ENCODE results near the gene GRAP2.
"Not testable (repeated sequence)": the region's sequence is repeated elsewhere in the genome, so short reads cannot be mapped to it uniquely, and the experiment has no call there.

GRAP2 gene

GRCh38 chr22:39900306-39901227 lies at the start of gene GRAP2:
Gene GRAP2 (plus strand): TSS chr22:39901084. CDS start chr22:39947107, 46,023 bp downstream.
- peak; percentile 64 for DNase-seq

- no peak for DNase-seq
These were observed 49.1 kb upstream of the GRAP2 start for GRCh38 chr22:39851606-39852315.

- no peak for DNase-seq
These were observed 48.1 kb upstream of the GRAP2 start for GRCh38 chr22:39852799-39853198.

- no peak for DNase-seq
These were observed 44.3 kb upstream of the GRAP2 start for GRCh38 chr22:39856588-39856987.

DNA sequence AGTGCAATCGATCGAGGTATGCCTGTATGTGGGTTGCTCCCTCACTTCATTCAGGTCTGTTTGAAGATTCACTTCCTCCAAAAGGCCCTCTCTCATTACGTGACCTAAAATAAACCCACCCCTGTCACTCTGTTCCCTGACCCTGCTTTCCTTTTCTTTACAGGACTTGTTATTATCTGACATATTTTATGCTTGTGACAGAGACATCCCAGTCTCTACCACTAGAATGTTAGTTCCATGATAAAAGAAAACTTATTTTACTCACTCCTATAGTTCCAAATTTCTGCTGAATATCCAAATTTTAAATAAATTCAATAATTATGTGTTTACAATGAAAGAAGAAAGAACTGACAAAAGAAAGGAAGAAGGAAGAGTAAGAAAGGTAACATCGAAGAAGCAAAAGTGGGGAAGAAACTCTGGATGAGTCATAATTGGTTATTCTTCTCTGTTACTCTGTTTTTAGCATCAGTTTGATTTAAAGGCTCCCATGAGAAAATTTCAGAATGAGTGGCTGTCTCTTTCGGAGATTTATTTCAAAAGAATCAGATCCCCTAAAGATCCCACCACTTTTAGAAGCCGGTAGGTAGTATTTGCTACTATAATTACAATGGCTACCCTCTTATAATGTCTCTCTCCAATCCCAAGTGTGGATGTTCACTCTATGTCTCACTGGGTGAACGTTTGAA lies 40.8 kb upstream of the GRAP2 start:
- DNase-seq: no peak

DNA sequence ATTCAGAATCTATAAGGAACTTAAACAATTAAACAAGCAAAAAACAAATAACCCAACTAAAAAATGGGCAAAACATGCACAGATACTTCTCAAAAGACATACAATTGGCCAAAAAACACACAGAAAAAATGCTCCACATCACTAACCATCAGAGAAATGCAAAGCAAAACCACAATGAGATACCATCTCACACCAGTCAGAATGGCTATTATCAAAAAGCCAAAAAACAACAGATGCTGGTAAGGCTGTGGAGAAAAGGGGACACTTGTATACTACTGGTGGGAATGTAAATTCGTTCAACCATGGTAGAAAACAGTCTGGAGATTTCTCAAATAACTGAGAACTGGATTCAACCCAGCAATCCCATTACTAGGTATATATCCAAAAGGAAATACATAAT lies 32.1 kb upstream of the GRAP2 start:
- DNase-seq: no peak

- not testable (repeated sequence) for DNase-seq
These were observed 31.1 kb upstream of the GRAP2 start for GRCh38 chr22:39869797-39870196.

- no peak for DNase-seq
These were observed 29.7 kb upstream of the GRAP2 start for GRCh38 chr22:39871008-39871798.

- DNase-seq: no peak
These were observed 28.3 kb upstream of the GRAP2 start for GRCh38 chr22:39872548-39872947.

GRCh38 chr22:39873965-39874364 lies 26.9 kb upstream of the GRAP2 start:
- DNase-seq: peak; percentile 3

GRCh38 chr22:39875176-39875885 lies 25.6 kb upstream of the GRAP2 start:
- DNase-seq: not testable (repeated sequence)

GRCh38 chr22:39877079-39877845 lies 23.6 kb upstream of the GRAP2 start:
- no peak for DNase-seq

DNA sequence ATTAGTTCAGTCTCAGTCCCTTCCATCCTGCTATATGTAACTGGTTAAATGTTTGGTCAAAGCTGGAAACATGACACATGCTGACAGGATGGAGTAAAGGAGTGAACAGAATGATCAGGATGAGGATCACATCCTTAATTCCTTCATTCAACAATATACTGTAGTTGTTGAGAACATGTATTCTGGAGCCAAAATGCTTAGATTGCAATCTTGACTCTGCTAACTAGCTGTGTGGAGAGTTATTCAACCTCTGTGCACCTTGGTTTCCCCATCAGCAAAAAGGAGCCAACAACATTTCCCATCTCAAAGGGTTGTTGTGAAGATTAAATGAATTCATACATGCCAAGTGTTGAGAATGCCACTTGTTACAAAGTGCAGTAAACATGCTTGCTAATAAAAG lies 20.2 kb upstream of the GRAP2 start:
- DNase-seq: no peak

- no peak for DNase-seq
These were observed 17.8 kb upstream of the GRAP2 start for GRCh38 chr22:39883057-39883456.

- not testable (repeated sequence) for DNase-seq
These were observed 11.0 kb upstream of the GRAP2 start for GRCh38 chr22:39889924-39890323.

DNA sequence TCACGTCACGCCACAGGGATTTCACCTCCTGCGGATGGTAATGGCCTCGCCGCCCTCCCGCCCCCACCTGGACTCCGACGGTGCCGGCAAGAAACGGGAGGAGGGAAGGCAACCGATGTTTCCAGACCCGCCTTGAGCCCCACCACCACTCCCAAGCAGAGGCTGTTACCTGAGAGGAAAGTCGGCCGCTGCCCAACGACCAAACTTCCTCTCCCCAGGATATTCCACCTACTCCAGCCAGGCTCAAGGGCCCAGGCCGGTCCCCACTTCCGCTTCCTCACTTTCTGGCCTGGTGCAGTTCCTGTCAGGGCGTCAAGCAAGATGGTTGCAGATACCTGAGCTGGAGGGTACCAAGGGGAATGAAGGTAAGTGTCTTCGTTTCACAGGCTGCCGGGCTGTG lies 7.4 kb upstream of the GRAP2 start, which contains the start of gene ENTHD1:
Gene ENTHD1, minus strand, starts transcription at position 235 of the 400 bp plus-strand sequence. CDS start 6,012 bp downstream, outside the sequence.
- DNase-seq: no peak

- no peak for DNase-seq
These were observed 6.3 kb upstream of the GRAP2 start for GRCh38 chr22:39894554-39895092.

GRCh38 chr22:39895682-39896081 lies 5.2 kb upstream of the GRAP2 start:
- DNase-seq: no peak

DNA sequence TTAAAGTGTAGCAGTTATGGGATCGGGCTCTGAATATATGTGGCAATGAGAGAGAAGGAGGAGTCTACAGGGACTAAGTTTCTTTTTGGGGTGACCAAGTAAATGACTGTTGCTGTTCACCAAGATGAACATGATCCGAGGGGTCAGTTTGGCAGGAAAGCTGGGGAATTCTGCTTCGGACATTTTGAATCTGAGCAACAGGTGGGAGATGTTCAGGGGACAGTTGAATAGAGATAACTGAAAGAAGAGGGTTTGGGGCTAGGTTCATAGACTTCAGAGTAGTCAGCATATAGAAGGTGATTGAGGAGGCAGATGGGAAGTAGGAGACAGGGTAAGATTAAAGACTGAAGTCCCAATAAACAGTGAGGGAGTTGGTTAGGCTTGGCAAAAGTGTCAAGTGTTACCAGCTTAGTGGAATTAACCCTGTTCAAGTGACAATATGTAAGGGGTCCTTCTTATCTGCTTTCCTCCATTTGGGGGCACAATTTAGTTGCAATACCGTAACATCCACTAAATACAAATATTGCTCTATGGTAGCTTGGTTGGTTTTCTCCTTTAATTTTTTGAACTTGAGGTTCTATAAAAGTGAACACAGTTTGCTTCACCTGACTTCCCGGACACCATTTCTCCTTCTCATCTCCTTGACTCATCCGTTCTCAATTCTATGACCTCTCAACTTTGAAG lies 4.4 kb upstream of the GRAP2 start:
- no peak for DNase-seq

- no peak for DNase-seq
These were observed 3.0 kb upstream of the GRAP2 start for GRCh38 chr22:39897841-39898240.

Data from activated naive CD4-positive, alpha-beta T cell treated with Interleukin-2 at 50 U/mL for 16 hours (primary cell).